SK-N-SH treated with all-trans-retinoic acid at 6 μM for 48 hours (cell line): ENCODE results near the gene LAPTM4A.
A peak's percentile ranks its signal among the peaks of the same experiment; 100 is the strongest.

Experiments
- ATAC-seq: fragments of 200-7000 bp; cut with Tn5 transposase; 3 replicates; pipeline ENCODE4 v1.9.1; 2020; ENCODE audit warnings: mild to moderate bottlenecking, moderate library complexity
- BACH2 ChIP-seq: fragments of 250-450 bp; sonication (Bioruptor Pico); IDR thresholded peaks from 2 replicates; pipeline ENCODE4 v1.9.0; 2021; ENCODE audit warnings: mild to moderate bottlenecking, borderline replicate concordance
- CSDC2 ChIP-seq: fragments of 250-450 bp; sonication (Bioruptor Pico); IDR thresholded peaks from 2 replicates; pipeline ENCODE4 v1.5.0; 2020; ENCODE audit warnings: mild to moderate bottlenecking, moderate library complexity
- ESRRG ChIP-seq: fragments of 250-450 bp; sonication (Bioruptor Pico); IDR thresholded peaks from 2 replicates; pipeline ENCODE4 v1.6.1; 2021; ENCODE audit warnings: mild to moderate bottlenecking
- GLIS3 ChIP-seq: fragments of 250-450 bp; sonication (Bioruptor Pico); IDR thresholded peaks from 2 replicates; pipeline ENCODE4 v1.5.0; 2020; ENCODE audit warnings: mild to moderate bottlenecking, moderate library complexity
- ISL1 ChIP-seq: fragments of 250-450 bp; sonication (Bioruptor Pico); IDR thresholded peaks from 2 replicates; pipeline ENCODE4 v2.1.2; 2022; ENCODE audit warnings: mild to moderate bottlenecking, moderate library complexity
- OSR1 ChIP-seq: fragments of 250-450 bp; sonication (Bioruptor Pico); IDR thresholded peaks from 2 replicates; pipeline ENCODE4 v1.8.0; 2022; ENCODE audit warnings: moderate library complexity, mild to moderate bottlenecking, inconsistent platforms
- PPARA ChIP-seq: fragments of 250-450 bp; sonication (Bioruptor Pico); IDR thresholded peaks from 2 replicates; pipeline ENCODE4 v1.5.0; 2020; ENCODE audit warnings: mild to moderate bottlenecking, borderline replicate concordance
- SNAI2 ChIP-seq: fragments of 250-450 bp; sonication (Bioruptor Pico); IDR thresholded peaks from 2 replicates; pipeline ENCODE4 v1.5.0; 2020; ENCODE audit warnings: mild to moderate bottlenecking, moderate library complexity
- TCF4 ChIP-seq: fragments of 250-450 bp; sonication (Bioruptor Pico); IDR thresholded peaks from 2 replicates; pipeline ENCODE4 v1.8.0; 2021; ENCODE audit warnings: mild to moderate bottlenecking, moderate library complexity, borderline replicate concordance
- TOX ChIP-seq: fragments of 250-450 bp; sonication (Bioruptor Pico); IDR thresholded peaks from 2 replicates; pipeline ENCODE4 v1.8.0; 2021; ENCODE audit warnings: mild to moderate bottlenecking, moderate library complexity, borderline replicate concordance
- ZC3H10 ChIP-seq: fragments of 250-450 bp; sonication (Bioruptor Pico); IDR thresholded peaks from 2 replicates; pipeline ENCODE4 v1.5.1; 2021; ENCODE audit warnings: mild to moderate bottlenecking, moderate library complexity
- ZFP30 ChIP-seq: fragments of 450-650 bp; formaldehyde crosslinking; IDR thresholded peaks from 2 replicates; pipeline ENCODE4 v1.5.0; 2022; ENCODE audit warnings: mild to moderate bottlenecking, moderate library complexity
- ZNF70 ChIP-seq: fragments of 450-650 bp; formaldehyde crosslinking; IDR thresholded peaks from 2 replicates; pipeline ENCODE4 v1.5.0; 2020; ENCODE audit warnings: mild to moderate bottlenecking, moderate library complexity
- ZNF8 ChIP-seq: fragments of 450-650 bp; formaldehyde crosslinking; IDR thresholded peaks from 2 replicates; pipeline ENCODE4 v1.5.0; 2020; ENCODE audit warnings: mild to moderate bottlenecking, moderate library complexity
- TF ChIP-seq, protein P1 (sequence below): fragments of 250-450 bp; sonication (Bioruptor Pico); IDR thresholded peaks from 2 replicates; pipeline ENCODE4 v1.8.0; 2020; ENCODE audit warnings: mild to moderate bottlenecking, moderate library complexity, borderline replicate concordance
- TF ChIP-seq, protein P2 (sequence below): fragments of 250-450 bp; sonication (Bioruptor Pico); IDR thresholded peaks from 2 replicates; pipeline ENCODE4 v1.5.1; 2020; ENCODE audit warnings: low read depth, mild to moderate bottlenecking, moderate library complexity
- TF ChIP-seq, protein P3 (sequence below): fragments of 250-450 bp; sonication (Bioruptor Pico); IDR thresholded peaks from 2 replicates; pipeline ENCODE4 v1.5.1; 2021; ENCODE audit warnings: mild to moderate bottlenecking, moderate library complexity
- TF ChIP-seq, protein P4 (sequence below): fragments of 250-450 bp; sonication (Bioruptor Pico); IDR thresholded peaks from 2 replicates; pipeline ENCODE4 v1.5.0; 2020; ENCODE audit warnings: mild to moderate bottlenecking, moderate library complexity
- TF ChIP-seq, protein P5 (sequence below): fragments of 250-450 bp; sonication (Bioruptor Pico); IDR thresholded peaks from 2 replicates; pipeline ENCODE4 v1.8.0; 2021; ENCODE audit warnings: low read depth, mild to moderate bottlenecking, moderate library complexity, borderline replicate concordance

The LAPTM4A gene

DNA sequence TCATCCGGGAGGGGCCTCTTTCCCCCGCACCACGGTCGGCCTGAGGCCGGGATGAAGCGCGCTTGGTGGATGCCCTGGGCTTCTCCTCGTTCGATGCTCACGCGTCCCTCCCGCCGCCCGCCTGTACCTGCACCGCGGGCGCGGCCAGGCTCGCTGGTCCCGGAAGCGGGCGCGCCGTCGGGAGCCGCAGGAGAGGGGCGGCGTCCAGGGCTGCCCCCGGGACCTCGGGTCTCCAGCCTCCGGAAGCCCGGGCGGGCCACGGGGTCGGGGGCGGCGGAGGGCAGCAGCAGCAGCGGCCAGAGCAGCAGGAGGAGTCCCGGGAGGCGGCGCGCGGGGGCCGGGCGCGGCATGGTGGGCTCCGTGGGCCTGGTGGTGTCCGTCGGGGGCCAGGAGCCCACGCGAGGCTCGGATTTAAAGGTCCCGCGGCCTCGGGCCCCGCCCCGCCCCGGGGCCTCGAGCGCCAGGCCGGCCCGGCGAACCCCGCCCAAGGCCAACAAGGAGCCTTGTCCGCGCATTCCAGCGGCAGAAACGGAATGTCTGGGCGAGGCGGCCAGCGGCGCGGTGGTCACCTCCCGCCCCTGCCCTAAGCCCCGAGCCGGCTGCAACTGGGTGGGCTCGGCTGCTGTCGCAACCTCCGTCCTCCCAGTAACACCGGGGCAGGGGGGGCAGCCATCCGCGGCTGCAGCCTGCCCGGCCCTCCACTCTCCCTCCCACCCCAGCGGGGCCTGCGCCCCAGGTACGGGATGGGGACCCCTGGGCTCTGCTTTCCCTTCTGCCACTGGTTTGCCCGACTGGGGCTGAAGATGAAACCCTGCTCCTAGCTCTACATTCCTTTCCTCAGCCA is 38.9 kb downstream of the LAPTM4A start, which contains the start of gene MATN3:
MATN3 (minus strand) TSS at position 387 of the 844 bp plus-strand sequence; CDS start at position 350, 37 bp downstream.
- TF ChIP-seq PPARA (no peak), ZC3H10 (no peak), CSDC2 (CRISPR knock-in tag) (no peak), TOX (CRISPR knock-in tag) (no peak), TCF4 (CRISPR knock-in tag) (no peak), ESRRG (CRISPR knock-in tag) (no peak), SNAI2 (no peak), ZFP30 (CRISPR knock-in tag) (no peak)
- TF ChIP-seq, protein P1, sequence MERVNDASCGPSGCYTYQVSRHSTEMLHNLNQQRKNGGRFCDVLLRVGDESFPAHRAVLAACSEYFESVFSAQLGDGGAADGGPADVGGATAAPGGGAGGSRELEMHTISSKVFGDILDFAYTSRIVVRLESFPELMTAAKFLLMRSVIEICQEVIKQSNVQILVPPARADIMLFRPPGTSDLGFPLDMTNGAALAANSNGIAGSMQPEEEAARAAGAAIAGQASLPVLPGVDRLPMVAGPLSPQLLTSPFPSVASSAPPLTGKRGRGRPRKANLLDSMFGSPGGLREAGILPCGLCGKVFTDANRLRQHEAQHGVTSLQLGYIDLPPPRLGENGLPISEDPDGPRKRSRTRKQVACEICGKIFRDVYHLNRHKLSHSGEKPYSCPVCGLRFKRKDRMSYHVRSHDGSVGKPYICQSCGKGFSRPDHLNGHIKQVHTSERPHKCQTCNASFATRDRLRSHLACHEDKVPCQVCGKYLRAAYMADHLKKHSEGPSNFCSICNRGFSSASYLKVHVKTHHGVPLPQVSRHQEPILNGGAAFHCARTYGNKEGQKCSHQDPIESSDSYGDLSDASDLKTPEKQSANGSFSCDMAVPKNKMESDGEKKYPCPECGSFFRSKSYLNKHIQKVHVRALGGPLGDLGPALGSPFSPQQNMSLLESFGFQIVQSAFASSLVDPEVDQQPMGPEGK (CRISPR knock-in tag) = no peak
- TF ChIP-seq, protein P2, sequence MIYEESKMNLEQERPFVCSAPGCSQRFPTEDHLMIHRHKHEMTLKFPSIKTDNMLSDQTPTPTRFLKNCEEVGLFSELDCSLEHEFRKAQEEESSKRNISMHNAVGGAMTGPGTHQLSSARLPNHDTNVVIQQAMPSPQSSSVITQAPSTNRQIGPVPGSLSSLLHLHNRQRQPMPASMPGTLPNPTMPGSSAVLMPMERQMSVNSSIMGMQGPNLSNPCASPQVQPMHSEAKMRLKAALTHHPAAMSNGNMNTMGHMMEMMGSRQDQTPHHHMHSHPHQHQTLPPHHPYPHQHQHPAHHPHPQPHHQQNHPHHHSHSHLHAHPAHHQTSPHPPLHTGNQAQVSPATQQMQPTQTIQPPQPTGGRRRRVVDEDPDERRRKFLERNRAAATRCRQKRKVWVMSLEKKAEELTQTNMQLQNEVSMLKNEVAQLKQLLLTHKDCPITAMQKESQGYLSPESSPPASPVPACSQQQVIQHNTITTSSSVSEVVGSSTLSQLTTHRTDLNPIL (CRISPR knock-in tag) = no peak
- ATAC-seq = peak; percentile 85

DNA sequence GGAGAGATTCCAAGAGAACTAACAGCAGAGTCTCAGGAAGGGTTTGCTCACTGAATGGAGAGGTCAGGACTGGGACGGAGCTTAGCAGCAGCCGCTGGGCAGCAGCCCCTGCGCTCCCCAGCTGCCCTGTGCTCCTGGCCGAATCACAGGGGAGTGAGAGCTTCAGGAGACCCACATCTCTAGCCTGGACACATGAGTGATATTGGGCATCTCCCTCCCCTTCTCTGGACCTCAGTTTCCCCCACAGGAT is 39.5 kb downstream of the LAPTM4A start:
- TF ChIP-seq SNAI2 = no peak
- TF ChIP-seq, protein P3, sequence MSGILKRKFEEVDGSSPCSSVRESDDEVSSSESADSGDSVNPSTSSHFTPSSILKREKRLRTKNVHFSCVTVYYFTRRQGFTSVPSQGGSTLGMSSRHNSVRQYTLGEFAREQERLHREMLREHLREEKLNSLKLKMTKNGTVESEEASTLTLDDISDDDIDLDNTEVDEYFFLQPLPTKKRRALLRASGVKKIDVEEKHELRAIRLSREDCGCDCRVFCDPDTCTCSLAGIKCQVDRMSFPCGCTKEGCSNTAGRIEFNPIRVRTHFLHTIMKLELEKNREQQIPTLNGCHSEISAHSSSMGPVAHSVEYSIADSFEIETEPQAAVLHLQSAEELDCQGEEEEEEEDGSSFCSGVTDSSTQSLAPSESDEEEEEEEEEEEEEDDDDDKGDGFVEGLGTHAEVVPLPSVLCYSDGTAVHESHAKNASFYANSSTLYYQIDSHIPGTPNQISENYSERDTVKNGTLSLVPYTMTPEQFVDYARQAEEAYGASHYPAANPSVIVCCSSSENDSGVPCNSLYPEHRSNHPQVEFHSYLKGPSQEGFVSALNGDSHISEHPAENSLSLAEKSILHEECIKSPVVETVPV (CRISPR knock-in tag) = no peak
- no peak for TF ChIP-seq ZC3H10
- TF ChIP-seq, protein P4, sequence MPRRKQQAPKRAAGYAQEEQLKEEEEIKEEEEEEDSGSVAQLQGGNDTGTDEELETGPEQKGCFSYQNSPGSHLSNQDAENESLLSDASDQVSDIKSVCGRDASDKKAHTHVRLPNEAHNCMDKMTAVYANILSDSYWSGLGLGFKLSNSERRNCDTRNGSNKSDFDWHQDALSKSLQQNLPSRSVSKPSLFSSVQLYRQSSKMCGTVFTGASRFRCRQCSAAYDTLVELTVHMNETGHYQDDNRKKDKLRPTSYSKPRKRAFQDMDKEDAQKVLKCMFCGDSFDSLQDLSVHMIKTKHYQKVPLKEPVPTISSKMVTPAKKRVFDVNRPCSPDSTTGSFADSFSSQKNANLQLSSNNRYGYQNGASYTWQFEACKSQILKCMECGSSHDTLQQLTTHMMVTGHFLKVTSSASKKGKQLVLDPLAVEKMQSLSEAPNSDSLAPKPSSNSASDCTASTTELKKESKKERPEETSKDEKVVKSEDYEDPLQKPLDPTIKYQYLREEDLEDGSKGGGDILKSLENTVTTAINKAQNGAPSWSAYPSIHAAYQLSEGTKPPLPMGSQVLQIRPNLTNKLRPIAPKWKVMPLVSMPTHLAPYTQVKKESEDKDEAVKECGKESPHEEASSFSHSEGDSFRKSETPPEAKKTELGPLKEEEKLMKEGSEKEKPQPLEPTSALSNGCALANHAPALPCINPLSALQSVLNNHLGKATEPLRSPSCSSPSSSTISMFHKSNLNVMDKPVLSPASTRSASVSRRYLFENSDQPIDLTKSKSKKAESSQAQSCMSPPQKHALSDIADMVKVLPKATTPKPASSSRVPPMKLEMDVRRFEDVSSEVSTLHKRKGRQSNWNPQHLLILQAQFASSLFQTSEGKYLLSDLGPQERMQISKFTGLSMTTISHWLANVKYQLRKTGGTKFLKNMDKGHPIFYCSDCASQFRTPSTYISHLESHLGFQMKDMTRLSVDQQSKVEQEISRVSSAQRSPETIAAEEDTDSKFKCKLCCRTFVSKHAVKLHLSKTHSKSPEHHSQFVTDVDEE (CRISPR knock-in tag) = no peak
- TF ChIP-seq PPARA = no peak
- TF ChIP-seq ZNF70 = no peak
- no peak for TF ChIP-seq ISL1 (CRISPR knock-in tag)
- TF ChIP-seq GLIS3 (CRISPR knock-in tag) = no peak
- TF ChIP-seq ZNF8 (CRISPR knock-in tag) = no peak
- TF ChIP-seq CSDC2 (CRISPR knock-in tag) = no peak
- TF ChIP-seq BACH2 = no peak
- no peak for TF ChIP-seq ZFP30 (CRISPR knock-in tag)
- TF ChIP-seq, protein P1 (CRISPR knock-in tag) = no peak
- TF ChIP-seq, protein P2 (CRISPR knock-in tag) = no peak
- TF ChIP-seq OSR1 (CRISPR knock-in tag) = no peak
- TF ChIP-seq, protein P5, sequence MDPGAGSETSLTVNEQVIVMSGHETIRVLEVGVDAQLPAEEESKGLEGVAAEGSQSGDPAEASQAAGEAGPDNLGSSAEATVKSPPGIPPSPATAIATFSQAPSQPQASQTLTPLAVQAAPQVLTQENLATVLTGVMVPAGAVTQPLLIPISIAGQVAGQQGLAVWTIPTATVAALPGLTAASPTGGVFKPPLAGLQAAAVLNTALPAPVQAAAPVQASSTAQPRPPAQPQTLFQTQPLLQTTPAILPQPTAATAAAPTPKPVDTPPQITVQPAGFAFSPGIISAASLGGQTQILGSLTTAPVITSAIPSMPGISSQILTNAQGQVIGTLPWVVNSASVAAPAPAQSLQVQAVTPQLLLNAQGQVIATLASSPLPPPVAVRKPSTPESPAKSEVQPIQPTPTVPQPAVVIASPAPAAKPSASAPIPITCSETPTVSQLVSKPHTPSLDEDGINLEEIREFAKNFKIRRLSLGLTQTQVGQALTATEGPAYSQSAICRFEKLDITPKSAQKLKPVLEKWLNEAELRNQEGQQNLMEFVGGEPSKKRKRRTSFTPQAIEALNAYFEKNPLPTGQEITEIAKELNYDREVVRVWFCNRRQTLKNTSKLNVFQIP (CRISPR knock-in tag) = no peak
- peak; percentile 48 for ATAC-seq
